HepG2 (cell line): ENCODE measurements around the gene IRS1. TPM values are rescaled to one million over a fixed set of nuclear protein-coding genes. Genes with fewer than 3 reads are reported as not detected.

Experiments used
- ATAC-seq: fragments of 200-7000 bp; cut with Tn5 transposase; 3 replicates; pipeline ENCODE4 v1.9.1; 2020; ENCODE audit warnings: mild to moderate bottlenecking, moderate library complexity
- BruUV-seq: library from RNA; stranded (reverse); fragments of 400-500 nt; replicated peaks from 2 replicates; lab custom pipeline; 2021; lab: Mats Ljungman, UMichigan
- CTCF ChIA-PET: fragments of 300-600 bp; formaldehyde crosslinking; extraction: SDS; loops from one replicate; lab custom pipeline; 2021; ENCODE audit warnings: low total read pairs, inconsistent platforms, low intra/inter-chr PET ratio; lab: Yijun Ruan, JAX
- POLR2A ChIA-PET: fragments of 350-600 bp; sonication (Branson Sonifier 250); formaldehyde crosslinking; loops from one replicate; lab custom pipeline; 2020; ENCODE audit warnings: antibody characterized with exemption, inconsistent platforms; lab: Yijun Ruan, JAX
- DNase-seq: peaks from one replicate; pipeline ENCODE4 v3.0.0-alpha.2; 2015; ENCODE audit warnings: low spot score
- FAIRE-seq: peaks from 3 replicates; lab custom pipeline; 2011; peaks lifted over from hg19 to GRCh38; lab: Jason Lieb, UNC
- H2AFZ ChIP-seq: one replicate; pipeline ENCODE4 v1.6.1; 2011; ENCODE audit warnings: low read length, inconsistent platforms
- H3K27ac ChIP-seq: fragments of 300-600 bp; 3 replicates; pipeline ENCODE4 v1.8.0; 2011; ENCODE audit warnings: mixed run types, mild to moderate bottlenecking, mixed read lengths, low read length, inconsistent platforms; ENCODE audit not compliant: insufficient read depth; ENCODE audit errors: extremely low read length
- H3K27me3 ChIP-seq, 2 experiments: fragments of 200-600 bp in 1 of 2; 2 replicates in 1 of 2; 3 replicates in 1 of 2; pipeline versions ENCODE4 v1.6.0 to v1.8.0; 2011; ENCODE audit warnings: low read length in 2 of 2, mild to moderate bottlenecking in 2 of 2, moderate library complexity in 2 of 2, inconsistent platforms in 1 of 2; ENCODE audit not compliant: insufficient read depth in 2 of 2, control insufficient read depth in 1 of 2
- H3K36me3 ChIP-seq, 2 experiments: fragments of 200-600 bp in 1 of 2; replicated peaks in 1 of 2; 2 replicates in 1 of 2; 3 replicates in 1 of 2; pipeline versions ENCODE4 v1.5.1 to v1.8.0; 2011; ENCODE audit warnings: low read length in 2 of 2, inconsistent platforms in 1 of 2; ENCODE audit not compliant: insufficient read depth in 2 of 2, control insufficient read depth in 1 of 2
- H3K4me1 ChIP-seq: 2 replicates; pipeline ENCODE4 v1.5.1; 2012; ENCODE audit warnings: low read length, inconsistent platforms; ENCODE audit not compliant: insufficient read depth
- H3K4me2 ChIP-seq: 2 replicates; pipeline ENCODE4 v1.6.0; 2011; ENCODE audit warnings: low read depth, low read length, inconsistent platforms
- H3K4me3 ChIP-seq, 3 experiments: fragments of 200-600 bp in 1 of 3; sonication (generic), shearing (Covaris generic) in 1 of 3; replicated peaks in 1 of 3; 2 replicates each; pipeline ENCODE4 v1.5.1; 2011 to 2016; ENCODE audit warnings: low read length in 3 of 3, inconsistent platforms in 2 of 3, low read depth in 2 of 3, mild to moderate bottlenecking in 2 of 3, control low read depth in 1 of 3, mixed read lengths in 1 of 3; ENCODE audit not compliant: insufficient read depth in 1 of 3
- H3K79me2 ChIP-seq: one replicate; pipeline ENCODE4 v1.6.1; 2011; ENCODE audit warnings: low read length, inconsistent platforms; ENCODE audit not compliant: insufficient read depth
- H3K9ac ChIP-seq: 2 replicates; pipeline ENCODE4 v1.6.0; 2011; ENCODE audit warnings: mild to moderate bottlenecking, low read depth, low read length, inconsistent platforms; ENCODE audit not compliant: insufficient read depth
- H3K9me3 ChIP-seq: 2 replicates; pipeline ENCODE4 v1.5.1; 2012; ENCODE audit warnings: mild to moderate bottlenecking, low read length
- H4K20me1 ChIP-seq: 2 replicates; pipeline ENCODE4 v1.6.0; 2011; ENCODE audit warnings: inconsistent platforms, mild to moderate bottlenecking, low read length, moderate library complexity; ENCODE audit not compliant: insufficient read depth
- AGO2 ChIP-seq: fragments of 200-400 bp; formaldehyde crosslinking; optimal IDR thresholded peaks from 2 replicates; pipeline ENCODE3; 2017; ENCODE audit warnings: mild to moderate bottlenecking, low read depth, low read length, moderate library complexity
- ARID2 ChIP-seq: sonication (generic); formaldehyde crosslinking; IDR thresholded peaks from 2 replicates; pipeline ENCODE4 v1.8.1; 2022; ENCODE audit warnings: mild to moderate bottlenecking, missing genetic modification reagents, borderline replicate concordance
- ATF6 ChIP-seq: sonication (generic); formaldehyde crosslinking; conservative IDR thresholded peaks from 2 replicates; pipeline ENCODE4 v1.4.0; 2020; ENCODE audit warnings: missing genetic modification reagents
- FOXO4 ChIP-seq: sonication (generic); formaldehyde crosslinking; conservative IDR thresholded peaks from 2 replicates; pipeline ENCODE4 v1.8.1; 2023; ENCODE audit warnings: missing genetic modification reagents
- HNRNPK ChIP-seq: fragments of 200-400 bp; formaldehyde crosslinking; IDR thresholded peaks from 2 replicates; pipeline ENCODE4 v1.6.1; 2018; ENCODE audit warnings: low read length, low read depth, moderate library complexity, mild to moderate bottlenecking; ENCODE audit not compliant: poor library complexity, severe bottlenecking
- SP5 ChIP-seq: IDR thresholded peaks from 2 replicates; pipeline ENCODE4 v1.6.1; 2016; ENCODE audit warnings: low read depth, borderline replicate concordance
- ZNF333 ChIP-seq: sonication (generic); formaldehyde crosslinking; IDR thresholded peaks from 2 replicates; pipeline ENCODE4 v1.4.0; 2020; ENCODE audit warnings: mild to moderate bottlenecking, missing genetic modification reagents, borderline replicate concordance
- ZNF512B ChIP-seq: sonication (generic); formaldehyde crosslinking; IDR thresholded peaks from 2 replicates; pipeline ENCODE4 v1.5.1; 2020; ENCODE audit warnings: missing genetic modification reagents, mild to moderate bottlenecking, borderline replicate concordance
- WGBS: methylation state at CpG from one replicate; pipeline ENCODE4 v1.1.6; 2017; ENCODE audit warnings: low lambda C conversion rate; 5-methylcytosine and 5-hydroxymethylcytosine counted together
- in situ Hi-C: cut with HindIII; loops from 2 replicates; pipeline ENCODE4 v1.10.0; 2017; ENCODE audit warnings: low pct_unique_long_range_greater_than_20kb; ENCODE audit not compliant: extremely low pct_ligation_motif_present
- intact Hi-C: fragments of 100-400 bp; cut with micrococcal nuclease; formaldehyde crosslinking; loops from one replicate; pipeline ENCODE4 v1.10.0; 2022; ENCODE audit not compliant: unreplicated experiment
- polyA plus RNA-seq, 8 experiments: library from polyadenylated mRNA; depleted of rRNA in 3 of 8; stranded (reverse) in 7 of 8; unstranded in 1 of 8; fragments of >200 nt; fragmentation: Illumina TruSeq in 4 of 8; extraction: Trizol in 4 of 8; gene quantifications; 2 replicates each; pipeline versions ENCODE4 v1.2.1 to v1.2.3, GENCODE V29; 2011 to 2016; ENCODE audit warnings: low read depth in 4 of 8, missing spikeins in 1 of 8, mixed read lengths in 1 of 8; ENCODE audit not compliant: insufficient read depth in 1 of 8
- total RNA-seq, 5 experiments: library from RNA; depleted of rRNA; stranded (reverse); fragments of >200 nt; fragmentation: Illumina TruSeq; extraction: Trizol; gene quantifications; 2 replicates each; pipeline ENCODE4 v1.2.3, GENCODE V29; 2016; ENCODE audit warnings: low read depth in 1 of 5

IRS1 gene
- total and polyA plus RNA-seq, 2 of the 13 experiments (the other 11 are each of a cell fraction or from before 2014, with no cell fraction given) = 8.7 to 9.0 TPM

GRCh38 chr2:226701052-226701451, 98.6 kb downstream of the IRS1 start:
- no peaks in the 10 kb centered on the region for H4K20me1 ChIP-seq
- in situ Hi-C loops (no loop called here), intact Hi-C loops (no loop called here)
- TF ChIP-seq ZNF333 (no peak), SP5 (CRISPR knock-in tag) (no peak), AGO2 (no peak), ATF6 (no peak), ZNF512B (CRISPR knock-in tag) (no peak), FOXO4 (CRISPR knock-in tag) (no peak), ARID2 (CRISPR knock-in tag) (no peak), HNRNPK (no peak)
- WGBS = 91% methylated on average over 1 of the region's 1 CpG
- no peaks in the 10 kb centered on the region for H3K36me3 ChIP-seq
- H3K4me1 ChIP-seq = peaks cover 12% of the 10 kb centered on the region; the same call in 1 of the 2 replicates
- H3K79me2 ChIP-seq = no peaks in the 10 kb centered on the region
- DNase-seq = no peak
- no peak overlapping the region for H3K9ac ChIP-seq
- H2AFZ ChIP-seq = no peak overlapping the region
- ChIA-PET CTCF (no interaction called here), POLR2A (interaction anchor here (1.1 to 1.6 kb wide), 2 partner anchors 33 to 99 kb away, joined by 3 to 5 read pairs; partner anchors contain the start of gene IRS1)
- H3K4me3 ChIP-seq = no peak overlapping the region
- no peak overlapping the region for H3K4me2 ChIP-seq
- no peak for FAIRE-seq
- no peaks in the 10 kb centered on the region for H3K9me3 ChIP-seq
- BruUV-seq = no TSS peak
- H3K27ac ChIP-seq = no peak overlapping the region
- H3K27me3 ChIP-seq = no peaks in the 10 kb centered on the region
- no peak for ATAC-seq
